K562 (cell line): ENCODE results near the gene NACA. TPM values are rescaled to one million over a fixed set of nuclear protein-coding genes. Genes with fewer than 3 reads are reported as not detected.

Source experiments
- CBX1 ChIP-seq: sonication (generic); IDR thresholded peaks from 2 replicates; pipeline ENCODE4 v1.6.1; 2016; ENCODE audit warnings: antibody characterized with exemption, low read depth, mild to moderate bottlenecking
- FOS ChIP-seq: IDR thresholded peaks from 3 replicates; pipeline ENCODE4 v1.6.1; 2011; ENCODE audit not compliant: insufficient read length; ENCODE audit errors: extremely low read depth
- IRF2 ChIP-seq: sonication (generic); formaldehyde crosslinking; IDR thresholded peaks from 2 replicates; pipeline ENCODE4 v1.8.1; 2022; ENCODE audit warnings: mild to moderate bottlenecking, missing genetic modification reagents
- MXI1 ChIP-seq: IDR thresholded peaks from 2 replicates; pipeline ENCODE4 v1.6.1; 2011; ENCODE audit warnings: low read depth, mild to moderate bottlenecking, improper control_type of control experiment, low read length
- NFE2L1 ChIP-seq: fragments of 450-650 bp; IDR thresholded peaks from 2 replicates; pipeline ENCODE4 v1.6.1; 2016; ENCODE audit warnings: missing genetic modification characterization, low read depth, mild to moderate bottlenecking, missing compliant biosample characterization, moderate library complexity, borderline replicate concordance
- RFX1 ChIP-seq: fragments of 450-650 bp; IDR thresholded peaks from 2 replicates; pipeline ENCODE4 v1.6.1; 2016; ENCODE audit warnings: mild to moderate bottlenecking, moderate library complexity
- SAP30 ChIP-seq: fragments of 200-600 bp; sonication (generic); IDR thresholded peaks from 2 replicates; pipeline ENCODE4 v1.6.1; 2012; ENCODE audit warnings: borderline replicate concordance, low read depth, mild to moderate bottlenecking, moderate library complexity, low read length, control low read depth, inconsistent platforms; ENCODE audit not compliant: insufficient read depth, poor library complexity, severe bottlenecking
- SREBF1 ChIP-seq: fragments of 150-350 bp; IDR thresholded peaks from 2 replicates; pipeline ENCODE4 v1.6.1; 2014; ENCODE audit warnings: antibody characterized with exemption, low read depth, low read length, borderline replicate concordance
- STAG1 ChIP-seq: sonication (generic); formaldehyde crosslinking; IDR thresholded peaks from 2 replicates; pipeline ENCODE4 v1.5.0; 2020; ENCODE audit warnings: missing genetic modification reagents, borderline replicate concordance
- ZNF780A ChIP-seq: fragments of 250-450 bp; sonication (Bioruptor Pico); IDR thresholded peaks from 2 replicates; pipeline ENCODE4 v1.5.0; 2021; ENCODE audit warnings: mild to moderate bottlenecking
- polyA plus RNA-seq, 8 experiments: library from polyadenylated mRNA; depleted of rRNA in 4 of 8; stranded (reverse) in 5 of 8; unstranded in 3 of 8; fragments of >200 nt; fragmentation: Nextera tagmentation in 2 of 8; fragmentation: Illumina TruSeq in 1 of 8; extraction: Ambion mirVana in 2 of 8; extraction: Trizol in 1 of 8; gene quantifications; 2 replicates each; pipeline versions ENCODE4 v1.2.1 to v1.2.3, GENCODE V29; 2011 to 2014; ENCODE audit warnings: inconsistent platforms in 1 of 8, missing spikeins in 1 of 8
- total RNA-seq, 7 experiments: library from RNA; depleted of rRNA in 6 of 7; stranded (reverse); fragments of >200 nt in 6 of 7; fragmentation: Illumina TruSeq in 2 of 7; extraction: Trizol in 2 of 7; gene quantifications; 2 replicates each; pipeline versions ENCODE4 v1.2.1 to v1.2.3, GENCODE V29; 2011 to 2021; ENCODE audit warnings: low replicate concordance in 1 of 7
- TF ChIP-seq, protein P1 (sequence below): fragments of 250-450 bp; sonication (Bioruptor Pico); IDR thresholded peaks from 2 replicates; pipeline ENCODE4 v1.8.0; 2022; ENCODE audit warnings: inconsistent platforms, mild to moderate bottlenecking, moderate library complexity, borderline replicate concordance
- TF ChIP-seq, protein P2 (sequence below): fragments of 450-650 bp; conservative IDR thresholded peaks from 2 replicates; pipeline ENCODE4 v1.6.1; 2016; ENCODE audit warnings: missing genetic modification characterization, low read depth, mild to moderate bottlenecking, missing compliant biosample characterization, moderate library complexity
- TF ChIP-seq, protein P3 (sequence below): fragments of 250-450 bp; sonication (Bioruptor Pico); IDR thresholded peaks from 2 replicates; pipeline ENCODE4 v1.8.0; 2021; ENCODE audit warnings: borderline replicate concordance, mild to moderate bottlenecking, moderate library complexity; ENCODE audit not compliant: poor library complexity, severe bottlenecking
- TF ChIP-seq, protein P4 (sequence below): sonication (generic); formaldehyde crosslinking; IDR thresholded peaks from 2 replicates; pipeline ENCODE4 v1.8.1; 2023; ENCODE audit warnings: missing genetic modification reagents, mild to moderate bottlenecking, borderline replicate concordance
- TF ChIP-seq, protein P5 (sequence below): sonication (generic); formaldehyde crosslinking; IDR thresholded peaks from 2 replicates; pipeline ENCODE4 v1.8.1; 2022; ENCODE audit warnings: missing genetic modification reagents

Gene NACA
- total and polyA plus RNA-seq, 9 of the 15 experiments (the other 6 are each of a cell fraction or from before 2014, with no cell fraction given), result 1,030 to 2,416 (median 1,645) TPM

DNA sequence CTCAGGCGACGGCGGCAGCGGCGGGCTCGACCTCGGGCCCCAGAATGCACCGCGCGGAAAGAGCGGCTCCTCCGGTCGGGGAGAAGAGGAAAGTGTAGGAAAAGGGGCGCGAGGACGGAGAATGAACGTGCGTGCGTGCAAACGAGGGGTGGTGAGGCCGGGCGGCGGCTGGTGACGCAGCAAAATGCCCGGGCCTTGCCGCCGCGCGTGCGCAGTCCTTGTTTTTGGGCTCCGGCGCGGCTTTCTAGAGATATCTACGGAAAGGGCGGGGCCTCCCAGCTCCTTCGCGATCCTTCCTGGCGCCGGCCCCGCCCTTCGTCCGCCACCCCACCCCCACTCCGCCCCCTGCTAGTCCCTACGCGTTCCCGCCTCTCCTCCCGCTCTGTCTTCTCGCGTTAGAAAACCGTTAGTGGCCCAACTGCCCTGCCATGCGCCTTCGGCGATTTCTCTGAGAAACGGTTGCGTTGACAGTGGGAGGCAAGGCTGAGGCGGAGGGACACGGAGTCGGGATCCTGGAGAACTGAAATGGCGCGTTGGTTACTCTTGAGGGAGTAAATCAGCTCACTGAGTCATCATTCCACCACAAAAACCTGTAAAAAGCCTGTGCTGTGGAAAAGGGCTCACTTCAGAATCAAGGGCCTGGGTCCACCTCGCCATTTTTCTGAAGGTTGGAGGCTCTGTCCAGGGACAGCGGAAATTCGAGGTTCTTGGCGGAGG lies 36.8 kb downstream of the NACA start, which contains the start of gene PTGES3 (continued):
- TF ChIP-seq SREBF1 (no peak), IRF2 (CRISPR knock-in tag) (no peak), SAP30 (peak; percentile 71), CBX1 (0 out of 2 replicates have a peak, but pooled peaks have one; percentile 26), FOS (no peak), RFX1 (no peak; the same call in 1 of the 2 replicates), STAG1 (CRISPR knock-in tag) (no peak), NFE2L1 (no peak; the same call in 1 of the 2 replicates), ZNF780A (0 out of 2 replicates have a peak, but pooled peaks have one; percentile 47), MXI1 (peak; percentile 64)
- TF ChIP-seq, protein P1, sequence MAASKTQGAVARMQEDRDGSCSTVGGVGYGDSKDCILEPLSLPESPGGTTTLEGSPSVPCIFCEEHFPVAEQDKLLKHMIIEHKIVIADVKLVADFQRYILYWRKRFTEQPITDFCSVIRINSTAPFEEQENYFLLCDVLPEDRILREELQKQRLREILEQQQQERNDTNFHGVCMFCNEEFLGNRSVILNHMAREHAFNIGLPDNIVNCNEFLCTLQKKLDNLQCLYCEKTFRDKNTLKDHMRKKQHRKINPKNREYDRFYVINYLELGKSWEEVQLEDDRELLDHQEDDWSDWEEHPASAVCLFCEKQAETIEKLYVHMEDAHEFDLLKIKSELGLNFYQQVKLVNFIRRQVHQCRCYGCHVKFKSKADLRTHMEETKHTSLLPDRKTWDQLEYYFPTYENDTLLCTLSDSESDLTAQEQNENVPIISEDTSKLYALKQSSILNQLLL (CRISPR knock-in tag), result no peak
- TF ChIP-seq, protein P2, sequence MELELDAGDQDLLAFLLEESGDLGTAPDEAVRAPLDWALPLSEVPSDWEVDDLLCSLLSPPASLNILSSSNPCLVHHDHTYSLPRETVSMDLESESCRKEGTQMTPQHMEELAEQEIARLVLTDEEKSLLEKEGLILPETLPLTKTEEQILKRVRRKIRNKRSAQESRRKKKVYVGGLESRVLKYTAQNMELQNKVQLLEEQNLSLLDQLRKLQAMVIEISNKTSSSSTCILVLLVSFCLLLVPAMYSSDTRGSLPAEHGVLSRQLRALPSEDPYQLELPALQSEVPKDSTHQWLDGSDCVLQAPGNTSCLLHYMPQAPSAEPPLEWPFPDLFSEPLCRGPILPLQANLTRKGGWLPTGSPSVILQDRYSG (tag), result 0 out of 2 replicates have a peak, but pooled peaks have one; percentile 55
- TF ChIP-seq, protein P3, sequence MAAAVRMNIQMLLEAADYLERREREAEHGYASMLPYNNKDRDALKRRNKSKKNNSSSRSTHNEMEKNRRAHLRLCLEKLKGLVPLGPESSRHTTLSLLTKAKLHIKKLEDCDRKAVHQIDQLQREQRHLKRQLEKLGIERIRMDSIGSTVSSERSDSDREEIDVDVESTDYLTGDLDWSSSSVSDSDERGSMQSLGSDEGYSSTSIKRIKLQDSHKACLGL, result peak; percentile 67
- TF ChIP-seq, protein P4, sequence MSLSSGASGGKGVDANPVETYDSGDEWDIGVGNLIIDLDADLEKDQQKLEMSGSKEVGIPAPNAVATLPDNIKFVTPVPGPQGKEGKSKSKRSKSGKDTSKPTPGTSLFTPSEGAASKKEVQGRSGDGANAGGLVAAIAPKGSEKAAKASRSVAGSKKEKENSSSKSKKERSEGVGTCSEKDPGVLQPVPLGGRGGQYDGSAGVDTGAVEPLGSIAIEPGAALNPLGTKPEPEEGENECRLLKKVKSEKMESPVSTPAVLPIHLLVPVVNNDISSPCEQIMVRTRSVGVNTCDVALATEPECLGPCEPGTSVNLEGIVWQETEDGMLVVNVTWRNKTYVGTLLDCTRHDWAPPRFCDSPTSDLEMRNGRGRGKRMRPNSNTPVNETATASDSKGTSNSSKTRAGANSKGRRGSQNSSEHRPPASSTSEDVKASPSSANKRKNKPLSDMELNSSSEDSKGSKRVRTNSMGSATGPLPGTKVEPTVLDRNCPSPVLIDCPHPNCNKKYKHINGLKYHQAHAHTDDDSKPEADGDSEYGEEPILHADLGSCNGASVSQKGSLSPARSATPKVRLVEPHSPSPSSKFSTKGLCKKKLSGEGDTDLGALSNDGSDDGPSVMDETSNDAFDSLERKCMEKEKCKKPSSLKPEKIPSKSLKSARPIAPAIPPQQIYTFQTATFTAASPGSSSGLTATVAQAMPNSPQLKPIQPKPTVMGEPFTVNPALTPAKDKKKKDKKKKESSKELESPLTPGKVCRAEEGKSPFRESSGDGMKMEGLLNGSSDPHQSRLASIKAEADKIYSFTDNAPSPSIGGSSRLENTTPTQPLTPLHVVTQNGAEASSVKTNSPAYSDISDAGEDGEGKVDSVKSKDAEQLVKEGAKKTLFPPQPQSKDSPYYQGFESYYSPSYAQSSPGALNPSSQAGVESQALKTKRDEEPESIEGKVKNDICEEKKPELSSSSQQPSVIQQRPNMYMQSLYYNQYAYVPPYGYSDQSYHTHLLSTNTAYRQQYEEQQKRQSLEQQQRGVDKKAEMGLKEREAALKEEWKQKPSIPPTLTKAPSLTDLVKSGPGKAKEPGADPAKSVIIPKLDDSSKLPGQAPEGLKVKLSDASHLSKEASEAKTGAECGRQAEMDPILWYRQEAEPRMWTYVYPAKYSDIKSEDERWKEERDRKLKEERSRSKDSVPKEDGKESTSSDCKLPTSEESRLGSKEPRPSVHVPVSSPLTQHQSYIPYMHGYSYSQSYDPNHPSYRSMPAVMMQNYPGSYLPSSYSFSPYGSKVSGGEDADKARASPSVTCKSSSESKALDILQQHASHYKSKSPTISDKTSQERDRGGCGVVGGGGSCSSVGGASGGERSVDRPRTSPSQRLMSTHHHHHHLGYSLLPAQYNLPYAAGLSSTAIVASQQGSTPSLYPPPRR (CRISPR knock-in tag), result peak; percentile 25; the same call in 1 of the 2 replicates
- TF ChIP-seq, protein P5, sequence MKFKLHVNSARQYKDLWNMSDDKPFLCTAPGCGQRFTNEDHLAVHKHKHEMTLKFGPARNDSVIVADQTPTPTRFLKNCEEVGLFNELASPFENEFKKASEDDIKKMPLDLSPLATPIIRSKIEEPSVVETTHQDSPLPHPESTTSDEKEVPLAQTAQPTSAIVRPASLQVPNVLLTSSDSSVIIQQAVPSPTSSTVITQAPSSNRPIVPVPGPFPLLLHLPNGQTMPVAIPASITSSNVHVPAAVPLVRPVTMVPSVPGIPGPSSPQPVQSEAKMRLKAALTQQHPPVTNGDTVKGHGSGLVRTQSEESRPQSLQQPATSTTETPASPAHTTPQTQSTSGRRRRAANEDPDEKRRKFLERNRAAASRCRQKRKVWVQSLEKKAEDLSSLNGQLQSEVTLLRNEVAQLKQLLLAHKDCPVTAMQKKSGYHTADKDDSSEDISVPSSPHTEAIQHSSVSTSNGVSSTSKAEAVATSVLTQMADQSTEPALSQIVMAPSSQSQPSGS (CRISPR knock-in tag), result no peak
